Spleen (tissue), 7 donors: ENCODE measurements around the gene IRAK1BP1.

Source experiments
- POLR2A ChIP-seq, 3 donors: fragments of 450-650 bp; IDR thresholded peaks; one replicate each; pipeline ENCODE4 v1.5.1; 2017; ENCODE audit warnings: antibody characterized with exemption in 3 of 3, mild to moderate bottlenecking in 1 of 3
- TF ChIP-seq, protein P1 (sequence below), 11 experiments: fragments of 200-600 bp in 7 of 11; fragments of 450-650 bp in 4 of 11; sonication (generic) in 4 of 11; IDR thresholded peaks in 8 of 11; conservative IDR thresholded peaks in 3 of 11; 1 replicate in 7 of 11; 2 replicates in 4 of 11; pipeline versions ENCODE4 v1.4.0 to v1.8.0; 2016 to 2021; ENCODE audit warnings: antibody characterized with exemption in 11 of 11, inconsistent platforms in 4 of 11, mild to moderate bottlenecking in 1 of 11
- donor health status: DM: no; HTN: no; CAD: no; lungs with moderate emphysema.
- donor health status: DM: no; HTN: no; CAD: no.
- donor health status: DM: no; HTN: no; CAD: no.

DNA sequence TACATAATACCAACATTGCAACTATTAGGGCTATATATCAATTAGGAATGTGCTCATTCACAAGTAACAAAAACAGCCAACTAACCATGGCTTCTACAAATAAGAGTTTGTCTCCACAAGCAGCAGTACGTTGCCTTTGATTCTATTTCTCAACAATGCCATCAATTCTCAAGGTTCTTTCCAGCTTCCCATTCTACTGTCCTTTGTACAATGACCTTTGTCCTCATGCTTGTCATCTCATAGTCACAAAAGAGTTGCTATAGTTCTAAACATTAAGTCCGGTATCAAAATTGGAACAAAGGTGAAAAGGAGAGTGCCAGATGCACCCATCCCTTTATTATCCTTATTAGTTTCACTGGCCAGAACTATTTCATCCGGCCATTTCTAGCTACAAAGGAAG is 30.8 kb upstream of the IRAK1BP1 start:
- TF ChIP-seq, protein P1, sequence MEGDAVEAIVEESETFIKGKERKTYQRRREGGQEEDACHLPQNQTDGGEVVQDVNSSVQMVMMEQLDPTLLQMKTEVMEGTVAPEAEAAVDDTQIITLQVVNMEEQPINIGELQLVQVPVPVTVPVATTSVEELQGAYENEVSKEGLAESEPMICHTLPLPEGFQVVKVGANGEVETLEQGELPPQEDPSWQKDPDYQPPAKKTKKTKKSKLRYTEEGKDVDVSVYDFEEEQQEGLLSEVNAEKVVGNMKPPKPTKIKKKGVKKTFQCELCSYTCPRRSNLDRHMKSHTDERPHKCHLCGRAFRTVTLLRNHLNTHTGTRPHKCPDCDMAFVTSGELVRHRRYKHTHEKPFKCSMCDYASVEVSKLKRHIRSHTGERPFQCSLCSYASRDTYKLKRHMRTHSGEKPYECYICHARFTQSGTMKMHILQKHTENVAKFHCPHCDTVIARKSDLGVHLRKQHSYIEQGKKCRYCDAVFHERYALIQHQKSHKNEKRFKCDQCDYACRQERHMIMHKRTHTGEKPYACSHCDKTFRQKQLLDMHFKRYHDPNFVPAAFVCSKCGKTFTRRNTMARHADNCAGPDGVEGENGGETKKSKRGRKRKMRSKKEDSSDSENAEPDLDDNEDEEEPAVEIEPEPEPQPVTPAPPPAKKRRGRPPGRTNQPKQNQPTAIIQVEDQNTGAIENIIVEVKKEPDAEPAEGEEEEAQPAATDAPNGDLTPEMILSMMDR (IDR thresholded peaks at IDR 0.05 in 8 of 11, conservative IDR thresholded peaks at IDR 0.05 in 3 of 11): no peak
- TF ChIP-seq POLR2A (IDR thresholded peaks at IDR 0.05): no peak
